SK-N-SH (cell line): Measurements from ENCODE around the gene THSD7A. TPM values are rescaled to one million over a fixed set of nuclear protein-coding genes. Genes with fewer than 3 reads are reported as not detected.

Experiments
- CTCF ChIA-PET: fragments of 300-600, 350-600 bp; formaldehyde crosslinking; extraction: SDS; loops from one replicate; lab custom pipeline; 2021; lab: Yijun Ruan, JAX
- POLR2A ChIA-PET: fragments of 350-600 bp; sonication (Branson Sonifier 250); formaldehyde crosslinking; extraction: SDS; loops from one replicate; lab custom pipeline; 2020; ENCODE audit warnings: antibody characterized with exemption, inconsistent platforms; lab: Yijun Ruan, JAX
- DNase-seq: peaks from one replicate; pipeline ENCODE4 v3.0.0; 2012
- H2AFZ ChIP-seq: fragments of 200-600 bp; sonication (generic); 2 replicates; pipeline ENCODE4 v1.8.1; 2016; ENCODE audit warnings: antibody characterized with exemption, mild to moderate bottlenecking, low read depth
- H3F3A ChIP-seq: fragments of 200-600 bp; sonication (generic); replicated peaks from 2 replicates; pipeline ENCODE3; 2016; ENCODE audit warnings: antibody characterized with exemption, mild to moderate bottlenecking; ENCODE audit not compliant: insufficient read depth
- H3K27ac ChIP-seq, 2 experiments: fragments of 200-500 bp in 1 of 2; fragments of 200-600 bp in 1 of 2; sonication (Bioruptor generic) in 1 of 2; sonication (generic), shearing (Covaris generic) in 1 of 2; 2 replicates each; pipeline versions ENCODE4 v1.5.1 to v1.6.1; 2014 to 2016; ENCODE audit warnings: low read depth in 2 of 2, inconsistent platforms in 1 of 2, low read length in 1 of 2, mild to moderate bottlenecking in 1 of 2, mixed read lengths in 1 of 2
- H3K27me3 ChIP-seq: fragments of 200-600 bp; sonication (generic), shearing (Covaris generic); 2 replicates; pipeline ENCODE4 v1.6.1; 2016; ENCODE audit warnings: mixed run types; ENCODE audit not compliant: insufficient read depth
- H3K36me3 ChIP-seq, 2 experiments: fragments of 200-500 bp in 1 of 2; fragments of 200-600 bp in 1 of 2; sonication (Bioruptor generic) in 1 of 2; sonication (generic) in 1 of 2; replicated peaks in 1 of 2; 2 replicates each; pipeline versions ENCODE3 to v1.5.1; 2014 to 2016; ENCODE audit warnings: low read length in 1 of 2, mild to moderate bottlenecking in 1 of 2; ENCODE audit not compliant: insufficient read depth in 2 of 2, control insufficient read depth in 1 of 2
- H3K4me1 ChIP-seq, 2 experiments: fragments of 200-500 bp in 1 of 2; fragments of 200-600 bp in 1 of 2; sonication (Bioruptor generic) in 1 of 2; sonication (generic), shearing (Covaris generic) in 1 of 2; 2 replicates each; pipeline versions ENCODE4 v1.5.1 to v1.6.1; 2014 to 2016; ENCODE audit warnings: low read depth in 1 of 2, low read length in 1 of 2, mixed run types in 1 of 2; ENCODE audit not compliant: insufficient read depth in 2 of 2, control insufficient read depth in 1 of 2
- H3K4me2 ChIP-seq: fragments of 200-600 bp; sonication (generic), shearing (Covaris generic); 2 replicates; pipeline ENCODE4 v1.6.1; 2017; ENCODE audit warnings: mixed run types
- H3K4me3 ChIP-seq, 2 experiments: fragments of 200-500 bp in 1 of 2; fragments of 200-600 bp in 1 of 2; sonication (Bioruptor generic) in 1 of 2; sonication (generic), shearing (Covaris generic) in 1 of 2; 2 replicates each; pipeline versions ENCODE4 v1.5.1 to v1.8.1; 2014 to 2016; ENCODE audit warnings: low read depth in 2 of 2, inconsistent platforms in 1 of 2, low read length in 1 of 2, mild to moderate bottlenecking in 1 of 2, mixed read lengths in 1 of 2, moderate library complexity in 1 of 2
- H3K79me2 ChIP-seq: fragments of 200-600 bp; sonication (generic); 2 replicates; pipeline ENCODE4 v1.8.1; 2017; ENCODE audit warnings: mild to moderate bottlenecking; ENCODE audit not compliant: insufficient read depth
- H3K9ac ChIP-seq: fragments of 200-600 bp; sonication (generic); 2 replicates; pipeline ENCODE4 v1.6.1; 2017; ENCODE audit warnings: mixed run types
- H3K9me2 ChIP-seq: fragments of 200-600 bp; sonication (generic); 2 replicates; pipeline ENCODE4 v1.6.1; 2017; ENCODE audit warnings: mixed run types
- H3K9me3 ChIP-seq: fragments of 200-600 bp; sonication (generic); 2 replicates; pipeline ENCODE4 v1.6.1; 2017; ENCODE audit warnings: mixed run types, mild to moderate bottlenecking, moderate library complexity
- H4K20me1 ChIP-seq: fragments of 200-600 bp; sonication (generic); 2 replicates; pipeline ENCODE4 v1.6.1; 2017; ENCODE audit warnings: mild to moderate bottlenecking, mixed run types; ENCODE audit not compliant: insufficient read depth
- CTCF ChIP-seq: fragments of 200-600 bp; sonication (generic); IDR thresholded peaks from 2 replicates; pipeline ENCODE4 v1.6.1; 2017; ENCODE audit warnings: antibody characterized with exemption, mild to moderate bottlenecking, moderate library complexity
- EZH2phosphoT487 ChIP-seq: fragments of 200-600 bp; sonication (generic); IDR thresholded peaks from 2 replicates; pipeline ENCODE4 v1.6.1; 2017; ENCODE audit warnings: low read depth, mixed run types, mild to moderate bottlenecking, antibody characterized with exemption, moderate library complexity, borderline replicate concordance
- FOSL2 ChIP-seq: IDR thresholded peaks from 2 replicates; pipeline ENCODE4 v1.4.0; 2012; ENCODE audit warnings: low read depth, mild to moderate bottlenecking, moderate library complexity, borderline replicate concordance
- FOXJ3 ChIP-seq: sonication (generic); formaldehyde crosslinking; IDR thresholded peaks from 2 replicates; pipeline ENCODE4 v1.5.1; 2020; ENCODE audit warnings: mild to moderate bottlenecking, missing genetic modification reagents
- FOXM1 ChIP-seq: IDR thresholded peaks from 2 replicates; pipeline ENCODE4 v1.4.0; 2012; ENCODE audit warnings: low read depth, mild to moderate bottlenecking
- JUND ChIP-seq: IDR thresholded peaks from 2 replicates; pipeline ENCODE4 v1.4.0; 2012
- MEF2A ChIP-seq: IDR thresholded peaks from 2 replicates; pipeline ENCODE4 v1.4.0; 2012; ENCODE audit warnings: low read depth, borderline replicate concordance
- NFIC ChIP-seq: IDR thresholded peaks from 2 replicates; pipeline ENCODE4 v1.4.0; 2012; ENCODE audit warnings: borderline replicate concordance
- RAD21 ChIP-seq: IDR thresholded peaks from 2 replicates; pipeline ENCODE4 v1.6.1; 2012; ENCODE audit warnings: mild to moderate bottlenecking, low read length
- REST ChIP-seq: IDR thresholded peaks from 2 replicates; pipeline ENCODE4 v1.6.1; 2012; ENCODE audit warnings: mild to moderate bottlenecking, low read depth, low read length, moderate library complexity
- RFX5 ChIP-seq: IDR thresholded peaks from 2 replicates; pipeline ENCODE4 v1.6.1; 2012; ENCODE audit warnings: mild to moderate bottlenecking, improper control_type of control experiment, low read length
- SIN3A ChIP-seq: IDR thresholded peaks from 2 replicates; pipeline ENCODE4 v1.6.1; 2012; ENCODE audit warnings: low read depth, mild to moderate bottlenecking, low read length, moderate library complexity, borderline replicate concordance
- SMC3 ChIP-seq: IDR thresholded peaks from 2 replicates; pipeline ENCODE4 v1.6.1; 2012; ENCODE audit warnings: low read depth, low read length, improper control_type of control experiment
- TCF12 ChIP-seq: IDR thresholded peaks from 2 replicates; pipeline ENCODE4 v1.4.0; 2012
- USF1 ChIP-seq: IDR thresholded peaks from 2 replicates; pipeline ENCODE4 v1.4.0; 2012; ENCODE audit warnings: low read depth, borderline replicate concordance
- USF2 ChIP-seq: fragments of 150-350 bp; IDR thresholded peaks from 2 replicates; pipeline ENCODE4 v1.6.1; 2017; ENCODE audit warnings: antibody characterized with exemption, low read length, low read depth, borderline replicate concordance
- ZBTB33 ChIP-seq: IDR thresholded peaks from 2 replicates; pipeline ENCODE4 v1.4.0; 2012; ENCODE audit warnings: low read depth, borderline replicate concordance
- WGBS: methylation state at CpG from one replicate; pipeline ENCODE4 v1.1.6; 2017; ENCODE audit warnings: low lambda C conversion rate; 5-methylcytosine and 5-hydroxymethylcytosine counted together
- polyA plus RNA-seq, 3 experiments: library from polyadenylated mRNA; depleted of rRNA; stranded (reverse); fragments of >200 nt; gene quantifications; 2 replicates each; pipeline ENCODE4 v1.2.3, GENCODE V29; 2012

Gene THSD7A
- polyA plus RNA-seq, 1 of the 3 experiments (the other 2 are of a cell fraction) = 0.16 TPM

GRCh38 chr7:11449316-11449715, 382.7 kb downstream of the THSD7A start:
- H3K79me2 ChIP-seq = no peaks in the 10 kb centered on the region
- TF ChIP-seq USF2 (no peak), USF1 (no peak), RFX5 (no peak), FOSL2 (no peak), JUND (no peak), NFIC (no peak), EZH2phosphoT487 (no peak), SMC3 (no peak), RAD21 (no peak), MEF2A (no peak)
- CTCF ChIA-PET = interaction anchor here (1.2 to 1.4 kb wide), 3 partner anchors 25 to 387 kb away, joined by 3 read pairs; no protein-coding TSS in a partner anchor
- no peak overlapping the region for H3K4me2 ChIP-seq
- H3K27ac ChIP-seq = no peak overlapping the region
- H4K20me1 ChIP-seq = no peaks in the 10 kb centered on the region
- peaks cover 0 to 39% of the 10 kb centered on the region in 2 experiments for H3K36me3 ChIP-seq
- H3K4me3 ChIP-seq = no peak overlapping the region
- H3K9ac ChIP-seq = no peak overlapping the region
- H3K27me3 ChIP-seq = no peaks in the 10 kb centered on the region
- no peaks in the 10 kb centered on the region for H3K9me2 ChIP-seq
- WGBS = 29% methylated on average over 3 of the region's 3 CpGs
- POLR2A ChIA-PET = no interaction called here
- H2AFZ ChIP-seq = no peak overlapping the region
- no peaks in the 10 kb centered on the region for H3K9me3 ChIP-seq
- no peak for DNase-seq
- no peaks in the 10 kb centered on the region for H3F3A ChIP-seq
- H3K4me1 ChIP-seq = no peaks in the 10 kb centered on the region

- ChIA-PET CTCF (interaction anchor here (0.8 to 1.3 kb wide), 3 partner anchors 26 to 388 kb away, joined by 3 to 5 read pairs (median 3); no protein-coding TSS in a partner anchor), POLR2A (no interaction called here)
- Histone ChIP-seq H2AFZ (no peak overlapping the region), H3K79me2 (no peaks in the 10 kb centered on the region), H3K4me2 (no peak overlapping the region), H3K27me3 (no peaks in the 10 kb centered on the region), H3K27ac (no peak overlapping the region), H3K4me3 (no peak overlapping the region), H3K9ac (no peak overlapping the region), H3K4me1 (no peaks in the 10 kb centered on the region), H3F3A (no peaks in the 10 kb centered on the region), H3K36me3 (peaks cover 0 to 36% of the 10 kb centered on the region in 2 experiments), H3K9me2 (no peaks in the 10 kb centered on the region), H4K20me1 (no peaks in the 10 kb centered on the region), H3K9me3 (no peaks in the 10 kb centered on the region)
- WGBS = 62% methylated on average over 4 of the region's 4 CpGs
- DNase-seq = no peak
- TF ChIP-seq FOXJ3 = no peak
- TF ChIP-seq REST = no peak
- no peak for TF ChIP-seq RFX5
- TF ChIP-seq SIN3A = no peak
- no peak for TF ChIP-seq SMC3
- no peak for TF ChIP-seq USF2
- no peak for TF ChIP-seq CTCF
- TF ChIP-seq NFIC = no peak
- no peak for TF ChIP-seq EZH2phosphoT487
- TF ChIP-seq FOXM1 = no peak
- TF ChIP-seq TCF12 = no peak
- TF ChIP-seq ZBTB33 = no peak
Measured at GRCh38 chr7:11448323-11448722, 383.7 kb downstream of the THSD7A start.
